ENCODE results near the gene HLA-C.
"Not testable (repeated sequence)": the region's sequence is repeated elsewhere in the genome, so short reads cannot be mapped to it uniquely, and the experiment has no call there.

The HLA-C gene

GRCh38 chr6:31271641-31272357, at the start of gene HLA-C:
Gene HLA-C (minus strand): TSS chr6:31272092. CDS start chr6:31272071, 21 bp downstream.
- DNase-seq (ENCODE audit: low read depth) = peak; percentile 84

- DNase-seq (ENCODE audit: low read depth) = no peak
Measured at GRCh38 chr6:31321005-31321707, 49.3 kb upstream of the HLA-C start.

GRCh38 chr6:31317036-31317435, 45.1 kb upstream of the HLA-C start:
- DNase-seq (ENCODE audit: low read depth) = no peak

- no peak for DNase-seq (ENCODE audit: low read depth)
Measured at GRCh38 chr6:31309641-31310040, 37.7 kb upstream of the HLA-C start.

GRCh38 chr6:31308845-31309175, 36.9 kb upstream of the HLA-C start:
- no peak for DNase-seq (ENCODE audit: low read depth)

- DNase-seq (ENCODE audit: low read depth) = peak; percentile 53
Measured at GRCh38 chr6:31308050-31308844, 36.4 kb upstream of the HLA-C start.

- no peak for DNase-seq (ENCODE audit: low read depth)
Measured at GRCh38 chr6:31307669-31308049, 35.8 kb upstream of the HLA-C start.

- no peak for DNase-seq (ENCODE audit: low read depth)
Measured at GRCh38 chr6:31305703-31306219, 33.9 kb upstream of the HLA-C start.

GRCh38 chr6:31304683-31305082, 32.8 kb upstream of the HLA-C start:
- no peak for DNase-seq (ENCODE audit: low read depth)

- DNase-seq (ENCODE audit: low read depth) = no peak
Measured at GRCh38 chr6:31300797-31301196, 28.9 kb upstream of the HLA-C start.

GRCh38 chr6:31299947-31300346, 28.1 kb upstream of the HLA-C start:
- DNase-seq (ENCODE audit: low read depth) = no peak

- DNase-seq (ENCODE audit: low read depth) = no peak
Measured at GRCh38 chr6:31299511-31299910, 27.6 kb upstream of the HLA-C start.

GRCh38 chr6:31294056-31294455, 22.2 kb upstream of the HLA-C start:
- DNase-seq (ENCODE audit: low read depth) = no peak

GRCh38 chr6:31293343-31293742, 21.5 kb upstream of the HLA-C start:
- no peak for DNase-seq (ENCODE audit: low read depth)

- DNase-seq (ENCODE audit: low read depth) = no peak
Measured at GRCh38 chr6:31289788-31290187, 17.9 kb upstream of the HLA-C start.

- no peak for DNase-seq (ENCODE audit: low read depth)
Measured at GRCh38 chr6:31287619-31288018, 15.7 kb upstream of the HLA-C start.

- DNase-seq (ENCODE audit: low read depth) = no peak
Measured at GRCh38 chr6:31285982-31286381, 14.1 kb upstream of the HLA-C start.

- no peak for DNase-seq (ENCODE audit: low read depth)
Measured at GRCh38 chr6:31285486-31285885, 13.6 kb upstream of the HLA-C start.

GRCh38 chr6:31279647-31280046, 7.8 kb upstream of the HLA-C start:
- not testable (repeated sequence) for DNase-seq (ENCODE audit: low read depth)

- no peak for DNase-seq (ENCODE audit: low read depth)
Measured at GRCh38 chr6:31272836-31273626, 1.1 kb upstream of the HLA-C start.

- DNase-seq (ENCODE audit: low read depth) = no peak
Measured at GRCh38 chr6:31272436-31272835, 544 bp upstream of the HLA-C start.
